LNCaP clone FGC (cell line): Measurements from ENCODE around the gene DGLUCY.
A peak's percentile ranks its signal among the peaks of the same experiment; 100 is the strongest.

Source experiments
- DNase-seq: peaks from one replicate; pipeline ENCODE4 v3.0.0-alpha.2; 2011; ENCODE audit warnings: low read depth
- H3K4me3 ChIP-seq: 2 replicates; pipeline ENCODE4 v1.5.1; 2011; ENCODE audit warnings: mild to moderate bottlenecking, low read depth, low read length, control low read depth
- TF ChIP-seq, protein P1 (sequence below): IDR thresholded peaks from 2 replicates; pipeline ENCODE4 v1.5.1; 2012; ENCODE audit warnings: mild to moderate bottlenecking; ENCODE audit not compliant: control insufficient read depth, insufficient read depth; ENCODE audit errors: extremely low read depth

DGLUCY gene

DNA sequence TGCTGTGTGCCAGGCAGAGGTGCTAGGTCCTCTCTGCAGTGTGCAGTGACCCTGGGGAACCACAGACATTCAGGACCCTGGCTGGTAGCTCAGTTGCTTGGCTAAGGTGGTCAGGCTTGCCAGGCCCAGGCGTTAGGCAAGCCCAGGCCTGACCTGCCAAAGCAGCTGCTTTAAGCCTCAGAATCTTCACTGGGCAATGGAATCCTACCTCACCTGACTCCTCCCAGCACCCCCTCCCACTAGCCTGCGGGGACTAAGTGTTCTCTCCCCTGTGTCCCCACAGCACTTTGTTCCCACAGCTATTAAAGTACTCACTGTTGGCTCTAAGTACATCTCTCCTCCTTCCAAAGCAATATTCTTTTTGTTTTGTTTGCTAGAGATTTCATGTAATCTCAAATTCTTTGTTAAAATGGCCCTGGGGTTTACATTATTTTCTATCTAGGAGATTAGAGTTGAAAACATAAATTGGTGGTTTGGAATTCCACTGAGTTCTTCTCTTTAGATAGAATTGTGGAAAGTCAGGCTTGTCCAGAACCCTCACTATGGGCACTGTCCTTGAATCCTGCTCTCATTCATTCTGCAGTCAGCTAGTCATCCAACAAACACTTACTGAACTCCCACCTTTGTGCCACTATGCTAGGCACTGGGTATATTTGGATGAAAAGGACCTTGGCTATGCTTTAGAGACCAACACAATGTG, 44.4 kb downstream of the DGLUCY start:
- TF ChIP-seq, protein P1, sequence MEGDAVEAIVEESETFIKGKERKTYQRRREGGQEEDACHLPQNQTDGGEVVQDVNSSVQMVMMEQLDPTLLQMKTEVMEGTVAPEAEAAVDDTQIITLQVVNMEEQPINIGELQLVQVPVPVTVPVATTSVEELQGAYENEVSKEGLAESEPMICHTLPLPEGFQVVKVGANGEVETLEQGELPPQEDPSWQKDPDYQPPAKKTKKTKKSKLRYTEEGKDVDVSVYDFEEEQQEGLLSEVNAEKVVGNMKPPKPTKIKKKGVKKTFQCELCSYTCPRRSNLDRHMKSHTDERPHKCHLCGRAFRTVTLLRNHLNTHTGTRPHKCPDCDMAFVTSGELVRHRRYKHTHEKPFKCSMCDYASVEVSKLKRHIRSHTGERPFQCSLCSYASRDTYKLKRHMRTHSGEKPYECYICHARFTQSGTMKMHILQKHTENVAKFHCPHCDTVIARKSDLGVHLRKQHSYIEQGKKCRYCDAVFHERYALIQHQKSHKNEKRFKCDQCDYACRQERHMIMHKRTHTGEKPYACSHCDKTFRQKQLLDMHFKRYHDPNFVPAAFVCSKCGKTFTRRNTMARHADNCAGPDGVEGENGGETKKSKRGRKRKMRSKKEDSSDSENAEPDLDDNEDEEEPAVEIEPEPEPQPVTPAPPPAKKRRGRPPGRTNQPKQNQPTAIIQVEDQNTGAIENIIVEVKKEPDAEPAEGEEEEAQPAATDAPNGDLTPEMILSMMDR: no peak

GRCh38 chr14:91159182-91159581, 45.3 kb downstream of the DGLUCY start:
- no peak for DNase-seq
- TF ChIP-seq, protein P1: no peak
- no peak overlapping the region for H3K4me3 ChIP-seq

More for the DNA sequence above, 44.4 kb downstream of the DGLUCY start:
- DNase-seq: no peak
- H3K4me3 ChIP-seq: no peak overlapping the region

GRCh38 chr14:91159906-91160305, 46.0 kb downstream of the DGLUCY start:
- no peak overlapping the region for H3K4me3 ChIP-seq
- no peak for DNase-seq
- TF ChIP-seq, protein P1: no peak

DNA sequence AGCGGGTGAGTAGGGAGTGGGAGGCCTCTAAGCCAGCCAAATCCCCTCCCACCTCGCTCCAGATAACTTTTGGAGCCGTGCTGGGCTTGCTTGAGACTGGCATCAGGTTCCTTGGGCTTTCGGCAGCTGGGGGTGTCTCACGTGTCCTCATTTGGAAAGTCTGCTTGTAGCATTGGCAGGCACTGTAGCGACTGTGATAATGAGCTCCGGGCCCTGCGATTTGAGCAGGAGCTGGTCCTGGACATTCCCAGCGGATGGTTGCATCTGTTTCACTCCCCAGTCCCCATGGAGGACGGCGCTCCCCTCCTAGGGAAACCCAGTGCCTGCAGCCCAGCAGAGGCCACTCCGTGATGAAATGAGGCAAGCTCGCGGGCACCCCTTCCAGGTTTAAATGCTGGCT, 49.4 kb downstream of the DGLUCY start:
- DNase-seq: no peak
- H3K4me3 ChIP-seq: no peak overlapping the region
- TF ChIP-seq, protein P1: no peak

- TF ChIP-seq, protein P1: no peak
- DNase-seq: peak; percentile 93
Observed at GRCh38 chr14:91164676-91165075, 50.8 kb downstream of the DGLUCY start.

DNA sequence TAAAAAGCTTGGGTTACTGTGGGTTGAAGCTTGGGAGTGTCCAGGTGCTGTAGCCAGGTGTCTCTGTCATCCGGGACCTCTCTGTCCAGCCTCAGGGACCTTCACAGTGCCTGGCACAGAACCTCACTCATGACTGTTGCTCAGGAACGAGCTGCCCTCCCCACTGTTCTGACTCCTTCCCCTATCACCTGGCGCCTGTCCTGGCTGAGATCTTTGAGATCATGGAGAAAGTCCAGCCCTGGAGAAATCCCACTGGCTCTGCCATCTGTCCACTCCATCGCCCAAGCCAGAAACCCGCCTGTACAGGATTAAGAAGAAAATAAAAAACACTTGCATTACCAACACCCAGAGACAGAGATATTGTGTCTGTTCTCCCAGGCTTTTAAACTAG, 53.5 kb downstream of the DGLUCY start:
- TF ChIP-seq, protein P1: no peak
- no peak for DNase-seq
- H3K4me3 ChIP-seq: no peak overlapping the region

More at GRCh38 chr14:91164676-91165075, 50.8 kb downstream of the DGLUCY start:
- H3K4me3 ChIP-seq: no peak overlapping the region

- no peak for DNase-seq
- TF ChIP-seq, protein P1: no peak
- H3K4me3 ChIP-seq: no peak overlapping the region
Observed at GRCh38 chr14:91169951-91170350, 56.1 kb downstream of the DGLUCY start.
